ENCODE results near the gene KLF13.

The KLF13 gene

GRCh38 chr15:31305796-31306425 lies 20.7 kb upstream of the KLF13 start:
- POLR2A ChIA-PET: no interaction called here
- DNase-seq (ENCODE audit: extremely low spot score): no peak
- CTCF ChIA-PET: no interaction called here
- TF ChIP-seq CTBP1 (IDR thresholded peaks at IDR 0.05; ENCODE audit: borderline replicate concordance) (no peak), LEF1 (IDR thresholded peaks at IDR 0.05; ENCODE audit: borderline replicate concordance) (no peak), ARNT (IDR thresholded peaks at IDR 0.05) (no peak), ELF4 (IDR thresholded peaks at IDR 0.05) (no peak), HDGF (IDR thresholded peaks at IDR 0.05; ENCODE audit: borderline replicate concordance) (no peak), TARDBP (IDR thresholded peaks at IDR 0.05) (no peak), FOXM1 (IDR thresholded peaks at IDR 0.05; ENCODE audit: borderline replicate concordance) (no peak), L3MBTL2 (conservative IDR thresholded peaks at IDR 0.05) (no peak), FOXA1 (IDR thresholded peaks at IDR 0.05) (no peak)

- TF ChIP-seq ARNT (IDR thresholded peaks at IDR 0.05) (no peak), LEF1 (IDR thresholded peaks at IDR 0.05; ENCODE audit: borderline replicate concordance) (no peak), ELF4 (IDR thresholded peaks at IDR 0.05) (no peak), PKNOX1 (IDR thresholded peaks at IDR 0.05) (no peak), BHLHE40 (IDR thresholded peaks at IDR 0.05; ENCODE audit: borderline replicate concordance) (no peak), TARDBP (IDR thresholded peaks at IDR 0.05) (no peak), ZNF384 (IDR thresholded peaks at IDR 0.05) (no peak), L3MBTL2 (conservative IDR thresholded peaks at IDR 0.05) (no peak), NFRKB (IDR thresholded peaks at IDR 0.05) (no peak), FOXK2 (IDR thresholded peaks at IDR 0.05) (no peak), SUZ12 (IDR thresholded peaks at IDR 0.05) (no peak), CTBP1 (IDR thresholded peaks at IDR 0.05; ENCODE audit: borderline replicate concordance) (no peak), SP1 (IDR thresholded peaks at IDR 0.05) (no peak), FOXM1 (IDR thresholded peaks at IDR 0.05; ENCODE audit: borderline replicate concordance) (no peak), HDGF (IDR thresholded peaks at IDR 0.05; ENCODE audit: borderline replicate concordance) (no peak), FOXA1 (IDR thresholded peaks at IDR 0.05) (no peak)
- CTCF ChIA-PET: no interaction called here
- no peak for DNase-seq (ENCODE audit: extremely low spot score)
Measured at GRCh38 chr15:31306426-31307269, 20.0 kb upstream of the KLF13 start.

GRCh38 chr15:31307270-31308184 lies 19.1 kb upstream of the KLF13 start:
- ChIA-PET POLR2A (interaction anchor here (1.6 kb wide), 1 partner anchor 19 kb away, joined by 3 read pairs; the partner anchor contains the start of gene KLF13), CTCF (no interaction called here)
- TF ChIP-seq HDGF (IDR thresholded peaks at IDR 0.05; ENCODE audit: borderline replicate concordance): no peak
- TF ChIP-seq LEF1 (IDR thresholded peaks at IDR 0.05; ENCODE audit: borderline replicate concordance): no peak
- no peak for TF ChIP-seq ZNF384 (IDR thresholded peaks at IDR 0.05)
- TF ChIP-seq FOXM1 (IDR thresholded peaks at IDR 0.05; ENCODE audit: borderline replicate concordance): no peak
- TF ChIP-seq FOXA1 (IDR thresholded peaks at IDR 0.05): no peak
- no peak for TF ChIP-seq TARDBP (IDR thresholded peaks at IDR 0.05)
- no peak for TF ChIP-seq ELF4 (IDR thresholded peaks at IDR 0.05)
- TF ChIP-seq FOXK2 (IDR thresholded peaks at IDR 0.05): no peak
- TF ChIP-seq SP1 (IDR thresholded peaks at IDR 0.05): no peak
- no peak for TF ChIP-seq L3MBTL2 (conservative IDR thresholded peaks at IDR 0.05)
- no peak for TF ChIP-seq NFRKB (IDR thresholded peaks at IDR 0.05)
- TF ChIP-seq BHLHE40 (IDR thresholded peaks at IDR 0.05; ENCODE audit: borderline replicate concordance): no peak
- no peak for TF ChIP-seq ARNT (IDR thresholded peaks at IDR 0.05)
- no peak for DNase-seq (ENCODE audit: extremely low spot score)

More at GRCh38 chr15:31306426-31307269, 20.0 kb upstream of the KLF13 start:
- POLR2A ChIA-PET: interaction anchor here (1.6 kb wide), 1 partner anchor 19 kb away, joined by 3 read pairs; the partner anchor contains the start of gene KLF13

GRCh38 chr15:31308185-31308639 lies 18.4 kb upstream of the KLF13 start:
- DNase-seq (ENCODE audit: extremely low spot score): no peak
- TF ChIP-seq HDGF (IDR thresholded peaks at IDR 0.05; ENCODE audit: borderline replicate concordance): no peak
- TF ChIP-seq ZNF384 (IDR thresholded peaks at IDR 0.05): no peak
- ChIA-PET CTCF (no interaction called here), POLR2A (interaction anchor here (1.6 kb wide), 1 partner anchor 18 kb away, joined by 3 read pairs; the partner anchor contains the start of gene KLF13)

GRCh38 chr15:31309893-31310606 lies 16.6 kb upstream of the KLF13 start:
- TF ChIP-seq LEF1 (IDR thresholded peaks at IDR 0.05; ENCODE audit: borderline replicate concordance) (no peak), TARDBP (IDR thresholded peaks at IDR 0.05) (no peak), HDGF (IDR thresholded peaks at IDR 0.05; ENCODE audit: borderline replicate concordance) (no peak), ARNT (IDR thresholded peaks at IDR 0.05) (no peak), L3MBTL2 (conservative IDR thresholded peaks at IDR 0.05) (no peak), SUZ12 (IDR thresholded peaks at IDR 0.05) (no peak), NFRKB (IDR thresholded peaks at IDR 0.05) (no peak), ELF4 (IDR thresholded peaks at IDR 0.05) (no peak), BHLHE40 (IDR thresholded peaks at IDR 0.05; ENCODE audit: borderline replicate concordance) (no peak), SP1 (IDR thresholded peaks at IDR 0.05) (no peak), FOXM1 (IDR thresholded peaks at IDR 0.05; ENCODE audit: borderline replicate concordance) (no peak), PKNOX1 (IDR thresholded peaks at IDR 0.05) (no peak), ZNF384 (IDR thresholded peaks at IDR 0.05) (no peak)
- ChIA-PET POLR2A (no interaction called here), CTCF (no interaction called here)
- no peak for DNase-seq (ENCODE audit: extremely low spot score)
